ENCODE data around the gene AIMP1.

DNA sequence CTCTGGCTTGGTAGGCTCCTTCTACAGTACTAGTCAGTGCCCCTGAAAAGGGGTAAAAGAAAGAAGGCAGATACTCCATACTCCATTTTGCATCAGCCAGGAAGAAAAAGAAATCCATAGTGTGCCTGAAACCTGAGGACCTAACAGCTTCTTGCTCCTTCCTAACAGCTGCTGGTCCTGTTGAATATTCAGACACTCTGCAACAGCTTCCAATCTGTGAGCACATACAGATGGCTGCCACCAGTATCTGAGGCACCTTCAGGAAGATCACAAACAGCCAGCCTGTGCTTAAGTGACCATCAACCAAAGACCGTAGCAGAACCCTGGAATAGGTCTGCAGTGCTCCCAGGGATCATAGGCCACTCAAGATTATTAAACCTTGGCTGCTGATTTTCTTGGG lies 47.9 kb downstream of the AIMP1 start:
- no peak for TF ChIP-seq EP300 (IDR thresholded peaks at IDR 0.05)
- TF ChIP-seq, protein P1, sequence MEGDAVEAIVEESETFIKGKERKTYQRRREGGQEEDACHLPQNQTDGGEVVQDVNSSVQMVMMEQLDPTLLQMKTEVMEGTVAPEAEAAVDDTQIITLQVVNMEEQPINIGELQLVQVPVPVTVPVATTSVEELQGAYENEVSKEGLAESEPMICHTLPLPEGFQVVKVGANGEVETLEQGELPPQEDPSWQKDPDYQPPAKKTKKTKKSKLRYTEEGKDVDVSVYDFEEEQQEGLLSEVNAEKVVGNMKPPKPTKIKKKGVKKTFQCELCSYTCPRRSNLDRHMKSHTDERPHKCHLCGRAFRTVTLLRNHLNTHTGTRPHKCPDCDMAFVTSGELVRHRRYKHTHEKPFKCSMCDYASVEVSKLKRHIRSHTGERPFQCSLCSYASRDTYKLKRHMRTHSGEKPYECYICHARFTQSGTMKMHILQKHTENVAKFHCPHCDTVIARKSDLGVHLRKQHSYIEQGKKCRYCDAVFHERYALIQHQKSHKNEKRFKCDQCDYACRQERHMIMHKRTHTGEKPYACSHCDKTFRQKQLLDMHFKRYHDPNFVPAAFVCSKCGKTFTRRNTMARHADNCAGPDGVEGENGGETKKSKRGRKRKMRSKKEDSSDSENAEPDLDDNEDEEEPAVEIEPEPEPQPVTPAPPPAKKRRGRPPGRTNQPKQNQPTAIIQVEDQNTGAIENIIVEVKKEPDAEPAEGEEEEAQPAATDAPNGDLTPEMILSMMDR (IDR thresholded peaks at IDR 0.05): no peak
- TF ChIP-seq POLR2A (IDR thresholded peaks at IDR 0.05): no peak

Measured in ovary (tissue), 3 donors.